Amniotic epithelial cell (primary cell): ENCODE measurements around the gene TFCP2L1.

ENCODE experiments used
- DNase-seq: peaks from one replicate; pipeline ENCODE4 v3.0.0-alpha.2; 2010; ENCODE audit warnings: low read depth

Gene TFCP2L1

DNA sequence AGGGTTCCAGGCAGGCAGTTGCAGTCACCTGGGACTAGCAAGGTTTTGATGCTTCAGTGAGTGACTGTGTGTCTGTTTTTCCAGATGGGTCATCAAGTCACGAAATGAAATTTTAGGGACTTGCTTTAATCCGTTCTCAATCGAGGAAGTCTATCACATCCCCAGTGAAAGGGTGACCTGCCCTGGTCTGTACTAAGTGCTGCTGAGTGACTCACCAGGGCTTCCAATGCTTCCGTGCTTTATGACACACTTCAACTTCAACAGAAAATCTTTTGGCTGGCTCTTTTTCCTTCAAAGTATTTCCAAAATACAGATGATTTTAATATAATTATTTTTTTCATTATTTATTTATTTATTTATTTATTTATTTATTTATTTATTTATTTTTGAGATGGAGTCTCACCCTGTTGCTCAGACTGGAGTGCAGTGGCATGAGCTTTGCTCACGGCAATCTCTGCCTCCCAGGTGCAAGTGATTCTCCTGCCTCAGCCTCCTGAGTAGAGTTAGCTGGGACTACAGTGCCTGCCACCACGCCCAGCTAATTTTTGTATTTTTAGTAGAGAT lies 18.4 kb downstream of the TFCP2L1 start:
- no peak for DNase-seq

- no peak for DNase-seq
These were observed 20.8 kb downstream of the TFCP2L1 start for GRCh38 chr2:121263996-121264715.

- no peak for DNase-seq
These were observed 24.4 kb downstream of the TFCP2L1 start for GRCh38 chr2:121260370-121261154.

- no peak for DNase-seq
These were observed 27.0 kb downstream of the TFCP2L1 start for GRCh38 chr2:121258051-121258450.

DNA sequence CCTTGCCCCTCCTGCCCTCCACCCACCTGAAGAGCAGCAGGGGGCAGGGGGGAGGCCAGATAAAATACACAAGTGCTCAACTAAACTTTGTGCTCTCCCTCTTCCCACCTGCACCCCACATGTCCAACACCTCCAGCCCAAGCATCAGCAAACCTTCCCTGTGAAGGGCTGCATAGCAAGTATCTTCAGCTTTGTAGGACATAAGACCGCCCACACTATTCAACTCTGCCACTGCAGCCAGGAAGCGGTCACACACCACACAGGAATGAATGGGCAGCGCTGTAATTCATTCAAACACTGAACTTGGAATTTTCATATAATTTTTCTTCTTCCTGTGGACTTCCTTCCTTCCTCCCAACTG lies 27.5 kb downstream of the TFCP2L1 start:
- DNase-seq, result no peak

DNA sequence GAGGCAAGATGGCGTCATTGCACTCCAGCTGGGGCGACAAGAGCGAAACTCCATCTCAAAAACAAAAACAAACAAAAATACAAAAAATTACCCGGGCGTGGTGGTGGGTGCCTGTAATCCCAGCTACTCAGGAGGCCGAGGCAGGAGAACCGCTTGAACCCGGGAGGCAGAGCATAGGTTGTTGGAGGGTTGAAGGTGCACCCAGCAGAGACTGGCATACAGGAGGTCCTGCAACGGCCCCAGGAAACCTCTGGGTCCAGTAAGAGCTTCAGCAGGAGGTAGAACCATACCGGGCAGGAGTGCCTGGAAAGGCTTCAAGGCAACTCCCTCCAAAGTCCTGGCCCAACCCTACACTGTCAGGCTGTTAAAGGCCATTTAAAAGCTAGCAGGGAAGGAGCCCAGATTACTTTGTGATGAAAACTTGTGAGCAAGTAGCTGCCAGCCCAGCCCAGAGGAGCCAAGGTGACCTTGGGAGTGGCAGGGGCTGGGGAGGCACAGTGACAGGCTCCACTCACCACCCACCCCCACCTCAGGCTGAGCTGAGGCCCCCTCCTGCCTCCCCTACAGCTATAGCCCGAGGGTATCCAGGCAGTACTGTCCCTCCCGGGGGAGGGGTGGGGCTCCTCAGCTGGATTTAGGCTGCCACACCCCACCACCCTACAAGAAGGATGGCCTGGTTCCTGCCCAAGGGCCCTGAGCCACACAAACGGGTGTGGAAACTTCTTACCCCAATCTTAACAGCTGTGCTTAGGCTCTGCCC lies 28.1 kb downstream of the TFCP2L1 start:
- no peak for DNase-seq

DNA sequence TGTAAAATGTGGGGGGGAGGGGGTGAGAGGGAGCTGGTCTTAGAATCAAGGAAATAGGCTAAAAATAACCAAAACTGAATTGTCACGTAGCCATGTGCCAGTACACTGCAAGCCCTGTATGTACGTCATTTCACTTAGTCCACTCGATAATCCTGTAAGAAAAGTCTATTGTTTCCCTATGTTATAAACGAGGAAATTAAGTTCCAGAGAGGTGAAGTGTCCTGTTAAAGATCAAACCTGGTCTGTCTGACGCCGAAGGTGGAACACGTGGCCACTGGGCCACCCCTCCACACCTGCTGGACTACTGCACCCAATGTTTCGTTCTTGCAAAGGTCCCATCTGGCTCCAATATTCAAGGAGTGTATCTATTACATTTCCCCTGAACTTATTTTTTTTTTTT lies 29.6 kb downstream of the TFCP2L1 start:
- no peak for DNase-seq

DNA sequence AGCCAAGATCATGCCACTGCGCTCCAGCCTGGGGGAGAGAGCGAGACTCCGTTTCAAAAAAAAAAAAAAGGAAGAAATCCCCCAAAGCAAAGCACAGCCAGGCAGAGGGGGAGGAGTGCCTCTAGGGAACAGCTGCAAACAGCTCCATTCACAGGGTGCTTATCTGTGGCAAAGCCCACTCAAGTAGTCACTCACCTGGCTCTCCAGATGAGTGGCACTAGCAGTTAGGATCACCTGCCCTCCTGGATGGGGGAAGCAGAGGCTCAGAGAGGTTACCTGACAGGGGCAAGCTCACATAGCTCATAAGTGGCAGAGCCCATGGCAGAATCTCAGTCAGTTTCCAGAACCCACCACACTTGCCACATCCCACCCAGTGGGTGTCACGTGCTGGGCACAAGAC lies 30.3 kb downstream of the TFCP2L1 start:
- DNase-seq, result no peak

GRCh38 chr2:121253674-121254240 lies 31.2 kb downstream of the TFCP2L1 start:
- DNase-seq, result no peak

- DNase-seq, result no peak
These were observed 31.9 kb downstream of the TFCP2L1 start for GRCh38 chr2:121253021-121253673.

DNA sequence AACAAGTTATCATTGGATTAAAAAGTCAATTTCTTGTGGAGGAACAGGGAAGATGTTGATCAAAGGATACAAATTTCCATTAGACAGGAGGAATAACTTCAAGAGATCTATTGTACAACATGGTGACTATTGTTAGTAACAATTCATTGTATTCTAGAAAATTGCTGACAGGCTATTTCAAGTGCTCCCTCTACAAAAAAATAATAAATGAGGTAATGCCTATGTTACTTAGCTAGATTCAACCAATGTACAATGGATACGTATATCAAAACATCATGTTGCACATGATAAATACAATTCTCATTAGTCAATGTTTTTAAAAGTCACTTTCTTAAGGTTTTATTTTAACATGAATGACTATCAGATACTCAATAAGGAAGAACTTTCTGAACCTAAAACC lies 33.5 kb downstream of the TFCP2L1 start:
- DNase-seq, result no peak

- no peak for DNase-seq
These were observed 36.1 kb downstream of the TFCP2L1 start for GRCh38 chr2:121248766-121249343.

DNA sequence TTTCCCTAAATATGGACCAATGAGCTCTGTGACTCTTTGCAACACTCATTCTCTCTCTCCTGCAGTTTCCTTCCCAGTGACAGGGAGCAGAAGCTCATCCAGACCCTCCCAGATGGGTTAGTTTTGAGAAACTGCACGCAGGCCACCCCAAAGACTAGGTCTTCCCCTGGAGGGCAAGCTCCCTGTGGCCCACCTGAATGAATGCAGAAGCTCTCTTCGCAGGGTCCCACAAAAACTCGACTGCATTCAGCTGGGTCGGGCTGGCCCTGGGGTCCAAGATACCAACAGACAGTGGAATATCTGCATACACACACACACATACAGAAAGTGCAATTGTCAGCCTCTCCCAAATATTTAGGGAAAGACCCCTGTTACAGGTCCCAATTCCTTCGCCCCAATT lies 37.0 kb downstream of the TFCP2L1 start:
- no peak for DNase-seq

DNA sequence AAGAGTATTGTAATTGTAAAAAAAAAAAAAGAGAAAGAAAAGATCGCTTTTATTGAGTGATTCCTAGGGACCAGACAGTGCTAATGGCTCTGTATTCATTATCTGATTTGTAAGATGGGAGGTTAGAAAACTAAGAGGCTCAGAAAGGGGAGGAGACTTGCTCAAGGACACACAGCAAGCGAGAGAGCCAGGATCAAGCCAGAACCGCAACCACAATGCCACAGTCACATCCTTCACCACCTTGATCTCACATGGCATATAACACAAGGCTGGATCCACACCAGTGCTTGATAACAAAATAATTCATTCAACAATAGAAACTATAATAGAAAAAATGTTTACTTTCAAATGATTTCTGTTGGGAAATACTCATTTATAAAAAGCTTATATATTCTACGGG lies 37.5 kb downstream of the TFCP2L1 start:
- peak; percentile 26 for DNase-seq

GRCh38 chr2:121246704-121247255 lies 38.2 kb downstream of the TFCP2L1 start:
- DNase-seq, result no peak

- no peak for DNase-seq
These were observed 39.1 kb downstream of the TFCP2L1 start for GRCh38 chr2:121245913-121246312.

GRCh38 chr2:121245120-121245820 lies 39.7 kb downstream of the TFCP2L1 start:
- no peak for DNase-seq

- DNase-seq, result no peak
These were observed 40.4 kb downstream of the TFCP2L1 start for GRCh38 chr2:121244616-121245015.

DNA sequence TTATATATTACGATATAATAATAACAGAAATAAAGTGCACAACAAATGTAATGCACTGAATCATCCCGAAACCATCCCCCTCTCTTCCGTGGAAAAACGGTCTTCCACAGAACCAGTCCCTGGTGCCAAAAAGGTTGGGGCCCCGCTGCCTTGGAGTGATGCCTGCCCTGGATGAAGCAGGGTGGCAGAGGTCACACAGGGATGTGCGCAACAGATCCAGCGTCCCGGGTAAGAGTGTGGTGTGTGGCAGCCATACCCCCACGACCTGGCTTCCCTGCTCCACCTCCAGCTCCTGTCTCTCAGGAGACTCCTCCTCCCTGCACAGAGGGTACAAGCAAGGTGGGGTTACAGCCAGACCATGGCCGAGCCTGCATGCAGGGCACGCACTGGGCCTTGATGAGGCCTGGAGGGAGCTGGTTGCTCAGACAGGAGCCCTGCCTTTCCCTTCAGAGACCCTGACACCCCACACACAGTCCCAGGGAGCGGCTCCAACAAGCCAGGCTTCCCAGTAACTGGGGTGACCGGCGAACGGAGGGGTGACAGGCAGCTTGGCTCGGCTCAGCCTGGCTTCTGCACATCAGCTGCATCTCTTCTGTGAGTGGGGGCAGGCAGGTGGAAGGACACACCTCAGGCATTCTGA lies 41.1 kb downstream of the TFCP2L1 start:
- DNase-seq, result no peak

GRCh38 chr2:121242976-121243375 lies 42.0 kb downstream of the TFCP2L1 start:
- DNase-seq, result no peak
